Psoas muscle (tissue), 8 donors: ENCODE results near the gene ZGPAT. TPM values are rescaled to one million over a fixed set of nuclear protein-coding genes. Genes with fewer than 3 reads are reported as not detected.

ENCODE experiments used
- ATAC-seq, 4 donors: fragments of 200-7000 bp; cut with Tn5 transposase; one replicate each; pipeline ENCODE4 v1.9.1; 2020; ENCODE audit warnings: moderate library complexity in 3 of 4, mild to moderate bottlenecking in 2 of 4
- DNase-seq, 2 donors: peaks; one replicate each; pipeline ENCODE4 v3.0.0-alpha.2; 2020
- H3K27ac ChIP-seq: fragments of 200-600 bp; one replicate; pipeline ENCODE4 v1.8.0; 2022
- H3K27me3 ChIP-seq, 3 donors: fragments of 200-600 bp in 1 of 3; one replicate each; pipeline versions ENCODE4 v1.6.1 to v1.8.0; 2013 to 2022; ENCODE audit warnings: low read length in 2 of 3, mild to moderate bottlenecking in 2 of 3, moderate library complexity in 1 of 3; ENCODE audit not compliant: insufficient read depth in 3 of 3
- H3K36me3 ChIP-seq, 2 donors: fragments of 200-600 bp in 1 of 2; one replicate each; pipeline versions ENCODE4 v1.6.1 to v1.8.0; 2013 to 2022; ENCODE audit warnings: low read depth in 1 of 2, mild to moderate bottlenecking in 1 of 2, moderate library complexity in 1 of 2; ENCODE audit not compliant: insufficient read depth in 1 of 2
- H3K4me1 ChIP-seq: fragments of 200-600 bp; one replicate; pipeline ENCODE4 v1.8.0; 2022
- H3K4me3 ChIP-seq: fragments of 200-600 bp; one replicate; pipeline ENCODE4 v1.8.0; 2022; ENCODE audit warnings: mild to moderate bottlenecking
- H3K9me3 ChIP-seq: fragments of 200-600 bp; one replicate; pipeline ENCODE4 v1.8.0; 2022
- WGBS, 3 donors: extraction: QIAGEN DNeasy Blood & Tissue Kit; methylation state at CpG; one replicate each; pipeline versions ENCODE4 v1.1.6 to v1.1.7; 2013; 5-methylcytosine and 5-hydroxymethylcytosine counted together
- intact Hi-C, 2 donors: fragments of 100-400 bp; cut with DNase I; formaldehyde crosslinking; loops; one replicate each; pipeline versions ENCODE4 v1.11.0 to v1.14.2; 2022
- polyA plus RNA-seq, 3 donors: library from polyadenylated mRNA; stranded (reverse); fragments of 200-250 nt; gene quantifications; one replicate each; pipeline ENCODE4 v1.2.3, GENCODE V29; 2013
- total RNA-seq, 4 donors: library from RNA; stranded (reverse); fragmentation: NEBNext Ultra II Directional in 2 of 4; extraction: Animal tissue kit (Norgen Biotek cat#: 25700) in 2 of 4; gene quantifications; one replicate each; pipeline versions ENCODE4 v1.2.1 to v1.2.4, GENCODE V29; 2021 to 2023
- TF ChIP-seq, protein P1 (sequence below): fragments of 200-600 bp; IDR thresholded peaks from one replicate; pipeline ENCODE4 v1.8.0; 2022; ENCODE audit warnings: antibody characterized with exemption
- donor health status: healthy with polysubstance abuse.
- donor health status: DM: no; HTN: no; CAD: no; lungs with moderate emphysema.
- donor health status: Bipolar disorder and iron deficiency.
- donor health status: healthy.
- donor health status: DM: yes; HTN: yes; CAD: no.
- donor health status: DM: no; HTN: no; CAD: no.
- donor health status: DM: no; HTN: no; CAD: no.
- donor health status: DM: yes; HTN: yes; CAD: no.

The ZGPAT gene
- total and polyA plus RNA-seq, 7 donors, result 10.7 to 54.8 (median 18.2) TPM

- Histone ChIP-seq H3K36me3 (no peaks in the 10 kb centered on the region), H3K4me3 (no peak overlapping the region), H3K9me3 (no peaks in the 10 kb centered on the region), H3K4me1 (peaks cover 5% of the 10 kb centered on the region), H3K27ac (no peak overlapping the region), H3K27me3 (no peaks in the 10 kb centered on the region)
- ATAC-seq (no peak), DNase-seq (no peak)
- 94 to 97% (median 95%) methylated on average over 13 of the region's 13 CpGs for WGBS, 3 donors
- TF ChIP-seq, protein P1, sequence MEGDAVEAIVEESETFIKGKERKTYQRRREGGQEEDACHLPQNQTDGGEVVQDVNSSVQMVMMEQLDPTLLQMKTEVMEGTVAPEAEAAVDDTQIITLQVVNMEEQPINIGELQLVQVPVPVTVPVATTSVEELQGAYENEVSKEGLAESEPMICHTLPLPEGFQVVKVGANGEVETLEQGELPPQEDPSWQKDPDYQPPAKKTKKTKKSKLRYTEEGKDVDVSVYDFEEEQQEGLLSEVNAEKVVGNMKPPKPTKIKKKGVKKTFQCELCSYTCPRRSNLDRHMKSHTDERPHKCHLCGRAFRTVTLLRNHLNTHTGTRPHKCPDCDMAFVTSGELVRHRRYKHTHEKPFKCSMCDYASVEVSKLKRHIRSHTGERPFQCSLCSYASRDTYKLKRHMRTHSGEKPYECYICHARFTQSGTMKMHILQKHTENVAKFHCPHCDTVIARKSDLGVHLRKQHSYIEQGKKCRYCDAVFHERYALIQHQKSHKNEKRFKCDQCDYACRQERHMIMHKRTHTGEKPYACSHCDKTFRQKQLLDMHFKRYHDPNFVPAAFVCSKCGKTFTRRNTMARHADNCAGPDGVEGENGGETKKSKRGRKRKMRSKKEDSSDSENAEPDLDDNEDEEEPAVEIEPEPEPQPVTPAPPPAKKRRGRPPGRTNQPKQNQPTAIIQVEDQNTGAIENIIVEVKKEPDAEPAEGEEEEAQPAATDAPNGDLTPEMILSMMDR, result no peak
- intact Hi-C loops, result no loop called here
Measured at GRCh38 chr20:63777614-63778013, 69.8 kb downstream of the ZGPAT start.

- Histone ChIP-seq H3K27ac (no peak overlapping the region), H3K27me3 (no peaks in the 10 kb centered on the region), H3K36me3 (no peaks in the 10 kb centered on the region), H3K4me3 (no peak overlapping the region), H3K9me3 (no peaks in the 10 kb centered on the region), H3K4me1 (peaks cover 5% of the 10 kb centered on the region)
- ATAC-seq (no peak), DNase-seq (no peak)
- TF ChIP-seq, protein P1, result no peak
- intact Hi-C loops, result no loop called here
- WGBS, 3 donors, result 65 to 67% (median 65%) methylated on average over 19 of the region's 19 CpGs
Measured at GRCh38 chr20:63778034-63778752, 70.4 kb downstream of the ZGPAT start.

DNA sequence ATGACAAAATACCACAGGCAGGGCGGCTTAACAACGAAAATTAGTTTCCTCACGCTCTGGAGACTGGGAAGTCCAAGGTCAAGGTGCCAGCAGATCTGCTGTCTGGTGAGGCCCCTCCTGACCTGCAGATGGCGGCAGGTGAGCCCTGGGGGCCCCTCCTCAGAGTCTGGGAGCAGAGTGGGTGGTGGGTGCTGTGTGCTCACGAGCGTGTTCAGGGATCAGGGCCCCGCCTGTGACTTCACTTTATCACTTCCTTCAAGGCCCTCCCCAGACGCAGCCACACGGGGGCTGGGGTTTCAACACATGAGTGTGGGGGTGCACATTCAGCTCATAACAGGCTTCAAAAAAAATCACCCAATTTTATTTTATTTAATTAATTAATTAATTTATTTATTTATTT, 71.0 kb downstream of the ZGPAT start:
- intact Hi-C loops, result no loop called here
- no peak for ATAC-seq

DNA sequence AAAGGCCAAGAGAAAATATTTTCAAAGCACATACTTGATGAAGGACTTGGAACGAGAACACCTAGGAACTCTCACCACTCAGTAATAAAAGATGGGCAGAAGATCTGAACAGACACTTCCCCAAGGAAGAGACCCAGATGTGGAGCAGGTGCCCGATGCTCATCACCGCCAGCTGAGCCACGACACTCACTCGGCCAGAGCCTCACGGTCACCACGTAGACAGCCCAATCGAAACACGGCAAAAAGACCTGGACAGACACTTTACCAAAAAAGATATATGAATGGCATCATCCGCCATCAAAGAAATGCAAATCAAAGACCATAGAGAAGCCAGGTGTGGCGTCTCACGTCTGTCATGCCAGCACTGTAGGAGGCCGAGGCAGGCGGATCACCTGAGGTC, 73.3 kb downstream of the ZGPAT start:
- Histone ChIP-seq H3K27ac (no peak overlapping the region), H3K4me1 (no peaks in the 10 kb centered on the region), H3K27me3 (no peaks in the 10 kb centered on the region), H3K4me3 (no peak overlapping the region), H3K9me3 (no peaks in the 10 kb centered on the region), H3K36me3 (no peaks in the 10 kb centered on the region)
- intact Hi-C loops, result no loop called here
- no peak for ATAC-seq
- 89 to 91% (median 89%) methylated on average over 14 of the region's 14 CpGs for WGBS, 3 donors
- DNase-seq, result no peak
- TF ChIP-seq, protein P1, result no peak

More for the DNA sequence above, 71.0 kb downstream of the ZGPAT start:
- no peaks in the 10 kb centered on the region for H3K9me3 ChIP-seq
- H3K4me1 ChIP-seq, result peaks cover 5% of the 10 kb centered on the region
- WGBS, 3 donors, result 83 to 89% (median 88%) methylated on average over 9 of the region's 9 CpGs
- H3K27ac ChIP-seq, result no peak overlapping the region
- no peak overlapping the region for H3K4me3 ChIP-seq
- TF ChIP-seq, protein P1, result no peak
- H3K27me3 ChIP-seq, result no peaks in the 10 kb centered on the region
- no peak for DNase-seq
- no peaks in the 10 kb centered on the region for H3K36me3 ChIP-seq

DNA sequence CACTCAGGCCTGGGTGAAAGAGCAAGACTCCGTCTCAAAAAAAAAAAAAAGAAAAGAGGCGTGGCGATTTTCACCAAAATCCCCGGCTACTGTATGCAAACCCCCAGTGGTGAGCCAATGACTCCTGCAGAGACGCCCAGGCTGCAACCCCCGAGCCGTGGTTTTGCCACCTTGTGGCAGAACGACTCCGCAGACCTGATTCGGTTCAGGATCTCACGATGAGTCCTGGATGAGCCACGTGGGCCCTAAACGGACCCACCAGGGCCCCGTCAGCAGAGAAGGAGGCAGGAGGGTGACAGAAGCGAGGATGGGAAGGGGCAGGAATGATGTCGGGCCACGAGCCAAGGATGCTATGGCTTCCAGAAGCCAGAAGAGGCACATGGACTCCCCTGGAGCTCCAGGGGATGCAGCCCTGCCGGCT, 74.2 kb downstream of the ZGPAT start:
- Histone ChIP-seq H3K4me1 (no peaks in the 10 kb centered on the region), H3K27me3 (no peaks in the 10 kb centered on the region), H3K27ac (no peak overlapping the region), H3K9me3 (no peaks in the 10 kb centered on the region), H3K36me3 (no peaks in the 10 kb centered on the region), H3K4me3 (no peak overlapping the region)
- DNase-seq, result no peak
- TF ChIP-seq, protein P1, result no peak
- no peak for ATAC-seq
- 74 to 86% (median 75%) methylated on average over 17 to 18 of the region's 18 CpGs for WGBS, 3 donors
- intact Hi-C loops, result no loop called here
